GM21390 (cell line): ENCODE data around the gene BMP6.

Source experiments
- ATAC-seq: cut with Tn5 transposase; IDR thresholded peaks from one replicate; pipeline ENCODE4 v1.9.1; 2021; ENCODE audit not compliant: unreplicated experiment

The BMP6 gene

GRCh38 chr6:7747016-7747415 lies 21.1 kb downstream of the BMP6 start:
- no peak for ATAC-seq

- no peak for ATAC-seq
These were observed 21.5 kb downstream of the BMP6 start for GRCh38 chr6:7747433-7747832.

- ATAC-seq: no peak
These were observed 22.1 kb downstream of the BMP6 start for GRCh38 chr6:7747901-7748504.

GRCh38 chr6:7749478-7749877 lies 23.6 kb downstream of the BMP6 start:
- ATAC-seq: no peak

GRCh38 chr6:7750197-7750596 lies 24.3 kb downstream of the BMP6 start:
- ATAC-seq: no peak

- ATAC-seq: no peak
These were observed 32.6 kb downstream of the BMP6 start for GRCh38 chr6:7758456-7758855.

GRCh38 chr6:7759320-7759719 lies 33.4 kb downstream of the BMP6 start:
- ATAC-seq: no peak

- ATAC-seq: no peak
These were observed 35.2 kb downstream of the BMP6 start for GRCh38 chr6:7761051-7761450.

- no peak for ATAC-seq
These were observed 36.9 kb downstream of the BMP6 start for GRCh38 chr6:7762760-7763159.

GRCh38 chr6:7763881-7764280 lies 38.0 kb downstream of the BMP6 start:
- ATAC-seq: no peak

- no peak for ATAC-seq
These were observed 39.9 kb downstream of the BMP6 start for GRCh38 chr6:7765575-7766325.

GRCh38 chr6:7769702-7770101 lies 43.8 kb downstream of the BMP6 start:
- no peak for ATAC-seq

- no peak for ATAC-seq
These were observed 44.2 kb downstream of the BMP6 start for GRCh38 chr6:7770111-7770510.

GRCh38 chr6:7770601-7771000 lies 44.7 kb downstream of the BMP6 start:
- no peak for ATAC-seq

GRCh38 chr6:7773322-7773721 lies 47.4 kb downstream of the BMP6 start:
- no peak for ATAC-seq

- ATAC-seq: no peak
These were observed 48.0 kb downstream of the BMP6 start for GRCh38 chr6:7773914-7774313.

GRCh38 chr6:7776509-7776908 lies 50.6 kb downstream of the BMP6 start:
- ATAC-seq: no peak

- ATAC-seq: no peak
These were observed 51.2 kb downstream of the BMP6 start for GRCh38 chr6:7777074-7777473.

- ATAC-seq: no peak
These were observed 55.3 kb downstream of the BMP6 start for GRCh38 chr6:7781240-7781639.

- no peak for ATAC-seq
These were observed 58.3 kb downstream of the BMP6 start for GRCh38 chr6:7784248-7784647.

GRCh38 chr6:7784706-7785105 lies 58.8 kb downstream of the BMP6 start:
- peak; percentile 74 for ATAC-seq

GRCh38 chr6:7785243-7786035 lies 59.5 kb downstream of the BMP6 start:
- ATAC-seq: no peak
